ENCODE measurements around the gene VPREB3.

VPREB3 gene

GRCh38 chr22:23756891-23757290, 2.7 kb upstream of the VPREB3 start:
- H3K4me3 ChIP-seq (replicated peaks in 1 of 2; ENCODE audit: low read depth in 2 of 2, low read length in 2 of 2) = no peak overlapping the region
- no peak for TF ChIP-seq CTCF (IDR thresholded peaks at IDR 0.05; ENCODE audit: low read depth, low read length)
- DNase-seq (ENCODE audit: low read depth in 2 of 2) = no peak

- no peak for DNase-seq (ENCODE audit: low read depth in 2 of 2)
- no peak overlapping the region for H3K4me3 ChIP-seq (replicated peaks in 1 of 2; ENCODE audit: low read depth in 2 of 2, low read length in 2 of 2)
- TF ChIP-seq CTCF (IDR thresholded peaks at IDR 0.05; ENCODE audit: low read depth, low read length) = no peak
Measured at GRCh38 chr22:23755711-23756110, 1.5 kb upstream of the VPREB3 start.

- TF ChIP-seq CTCF (IDR thresholded peaks at IDR 0.05; ENCODE audit: low read depth, low read length) = no peak
- peak; percentile 54 to 74 for DNase-seq (ENCODE audit: low read depth in 2 of 2)
- no peak overlapping the region for H3K4me3 ChIP-seq (replicated peaks in 1 of 2; ENCODE audit: low read depth in 2 of 2, low read length in 2 of 2)
Measured at GRCh38 chr22:23754980-23755636, 883 bp upstream of the VPREB3 start.

GRCh38 chr22:23753385-23753784, 840 bp downstream of the VPREB3 start:
- no peak for DNase-seq (ENCODE audit: low read depth in 2 of 2)
- no peak for TF ChIP-seq CTCF (IDR thresholded peaks at IDR 0.05; ENCODE audit: low read depth, low read length)
- no peak overlapping the region for H3K4me3 ChIP-seq (replicated peaks in 1 of 2; ENCODE audit: low read depth in 2 of 2, low read length in 2 of 2)

GRCh38 chr22:23752750-23753149, 1.5 kb downstream of the VPREB3 start:
- no peak for DNase-seq (ENCODE audit: low read depth in 2 of 2)
- no peak for TF ChIP-seq CTCF (IDR thresholded peaks at IDR 0.05; ENCODE audit: low read depth, low read length)
- H3K4me3 ChIP-seq (replicated peaks in 1 of 2; ENCODE audit: low read depth in 2 of 2, low read length in 2 of 2) = no peak overlapping the region

- no peak for DNase-seq (ENCODE audit: low read depth in 2 of 2)
- H3K4me3 ChIP-seq (replicated peaks in 1 of 2; ENCODE audit: low read depth in 2 of 2, low read length in 2 of 2) = no peak overlapping the region
- no peak for TF ChIP-seq CTCF (IDR thresholded peaks at IDR 0.05; ENCODE audit: low read depth, low read length)
Measured at GRCh38 chr22:23752090-23752691, 2.0 kb downstream of the VPREB3 start.
